GM12878 (cell line): ENCODE results near the gene WHAMM. TPM values are rescaled to one million over a fixed set of nuclear protein-coding genes. Genes with fewer than 3 reads are reported as not detected.

Experiments
- ATAC-seq: fragments of 200-7000 bp; cut with Tn5 transposase; 3 replicates; pipeline ENCODE4 v1.9.1; 2020; ENCODE audit warnings: mild to moderate bottlenecking, moderate library complexity
- BruUV-seq: library from RNA; stranded (reverse); fragments of 400-500 nt; replicated peaks from 2 replicates; lab custom pipeline; 2021; lab: Mats Ljungman, UMichigan
- CTCF ChIA-PET: fragments of 300-600 bp; sonication (Branson Sonifier 250); formaldehyde crosslinking; extraction: SDS; loops from one replicate; lab custom pipeline; 2021; ENCODE audit warnings: inconsistent platforms; lab: Yijun Ruan, JAX
- POLR2A ChIA-PET: fragments of 350-600 bp; formaldehyde crosslinking; extraction: SDS; loops from one replicate; lab custom pipeline; 2021; ENCODE audit warnings: inconsistent platforms; lab: Charles Lee
- RAD21 ChIA-PET: fragments of 300-600 bp; sonication (Branson Sonifier 250); formaldehyde crosslinking; loops from one replicate; lab custom pipeline; 2023; ENCODE audit warnings: antibody characterized with exemption; ENCODE audit not compliant: unreplicated experiment; lab: Charles Lee
- SMC1A ChIA-PET: fragments of 300-600 bp; sonication (Branson Sonifier 250); formaldehyde crosslinking; loops from one replicate; lab custom pipeline; 2023; ENCODE audit not compliant: unreplicated experiment, uncharacterized antibody; lab: Charles Lee
- DNase-seq: peaks from one replicate; pipeline ENCODE4 v3.0.0-alpha.2; 2011; ENCODE audit warnings: low read depth, low spot score
- FAIRE-seq: peaks from 3 replicates; lab custom pipeline; 2011; peaks lifted over from hg19 to GRCh38; lab: Jason Lieb, UNC
- H2AFZ ChIP-seq: 2 replicates; pipeline ENCODE4 v1.6.0; 2011; ENCODE audit warnings: low read depth, low read length, control low read depth; ENCODE audit not compliant: control insufficient read depth
- H3K27ac ChIP-seq: 2 replicates; pipeline ENCODE4 v1.5.1; 2011; ENCODE audit warnings: control low read depth; ENCODE audit not compliant: control insufficient read depth, insufficient read depth
- H3K27me3 ChIP-seq, 2 experiments: replicated peaks in 1 of 2; 2 replicates each; pipeline versions ENCODE4 v1.6.0 to v1.6.1; 2011; ENCODE audit warnings: low read length in 1 of 2; ENCODE audit not compliant: control insufficient read depth in 2 of 2, insufficient read depth in 2 of 2
- H3K36me3 ChIP-seq, 2 experiments: 2 replicates each; pipeline ENCODE4 v1.5.1; 2011; ENCODE audit warnings: low read length in 1 of 2; ENCODE audit not compliant: control insufficient read depth in 2 of 2, insufficient read depth in 2 of 2
- H3K4me1 ChIP-seq: 2 replicates; pipeline ENCODE4 v1.6.1; 2011; ENCODE audit warnings: mild to moderate bottlenecking, low read length, moderate library complexity, mixed read lengths; ENCODE audit not compliant: control insufficient read depth, insufficient read depth
- H3K4me2 ChIP-seq: 2 replicates; pipeline ENCODE4 v1.6.0; 2011; ENCODE audit warnings: control low read depth; ENCODE audit not compliant: control insufficient read depth, insufficient read depth
- H3K4me3 ChIP-seq: fragments of 200-600 bp; sonication (generic); 2 replicates; pipeline ENCODE4 v1.5.1; 2016
- H3K79me2 ChIP-seq: 2 replicates; pipeline ENCODE4 v1.6.0; 2011; ENCODE audit warnings: low read length; ENCODE audit not compliant: control insufficient read depth, insufficient read depth
- H3K9ac ChIP-seq: 2 replicates; pipeline ENCODE4 v1.8.0; 2011; ENCODE audit warnings: low read length, control low read depth, mixed read lengths; ENCODE audit not compliant: control insufficient read depth, insufficient read depth
- H3K9me3 ChIP-seq: replicated peaks from 3 replicates; pipeline ENCODE4 v1.5.1; 2011; ENCODE audit warnings: mild to moderate bottlenecking, low read length; ENCODE audit not compliant: control insufficient read depth, insufficient read depth
- H4K20me1 ChIP-seq: 2 replicates; pipeline ENCODE4 v1.6.0; 2011; ENCODE audit not compliant: control insufficient read depth, insufficient read depth
- BRCA1 ChIP-seq: IDR thresholded peaks from 2 replicates; pipeline ENCODE4 v1.6.1; 2011; ENCODE audit warnings: low read depth, low read length, improper control_type of control experiment
- GABPA ChIP-seq: IDR thresholded peaks from 2 replicates; pipeline ENCODE4 v1.6.1; 2014; ENCODE audit warnings: antibody characterized with exemption, low read depth, mild to moderate bottlenecking, inconsistent platforms
- IKZF2 ChIP-seq, 2 experiments: fragments of 450-650 bp; IDR thresholded peaks; 2 replicates each; pipeline ENCODE4 v1.6.1; 2017; ENCODE audit warnings: mild to moderate bottlenecking in 2 of 2, moderate library complexity in 2 of 2
- IRF4 ChIP-seq: IDR thresholded peaks from 2 replicates; pipeline ENCODE4 v1.6.1; 2011; ENCODE audit warnings: low read depth, low read length
- NFYB ChIP-seq: IDR thresholded peaks from 2 replicates; pipeline ENCODE4 v1.6.1; 2011; ENCODE audit warnings: low read depth, mild to moderate bottlenecking, low read length, improper control_type of control experiment, moderate library complexity; ENCODE audit not compliant: insufficient read depth
- POLR2AphosphoS5 ChIP-seq: IDR thresholded peaks from 2 replicates; pipeline ENCODE4 v1.6.1; 2011; ENCODE audit warnings: mild to moderate bottlenecking, low read length, inconsistent platforms
- RAD21 ChIP-seq: IDR thresholded peaks from 2 replicates; pipeline ENCODE4 v1.6.1; 2011; ENCODE audit warnings: mild to moderate bottlenecking, low read depth, low read length, moderate library complexity; ENCODE audit not compliant: insufficient read depth
- RFX5 ChIP-seq: IDR thresholded peaks from 2 replicates; pipeline ENCODE4 v1.6.1; 2011; ENCODE audit warnings: low read depth, low read length, improper control_type of control experiment
- SIX5 ChIP-seq: IDR thresholded peaks from 2 replicates; pipeline ENCODE4 v1.6.1; 2011; ENCODE audit warnings: mild to moderate bottlenecking, low read depth, low read length, moderate library complexity; ENCODE audit not compliant: severe bottlenecking
- SMC3 ChIP-seq: IDR thresholded peaks from 2 replicates; pipeline ENCODE4 v1.6.1; 2011; ENCODE audit warnings: low read length, improper control_type of control experiment, borderline replicate concordance
- SP1 ChIP-seq: IDR thresholded peaks from one replicate; pipeline ENCODE4 v1.6.1; 2011; ENCODE audit warnings: low read depth, low read length
- ZNF217 ChIP-seq: fragments of 450-650 bp; IDR thresholded peaks from 2 replicates; pipeline ENCODE4 v1.6.1; 2017; ENCODE audit warnings: antibody characterized with exemption, mild to moderate bottlenecking
- WGBS: methylation state at CpG from one replicate; pipeline ENCODE4 v1.1.6; 2016; ENCODE audit warnings: low lambda C conversion rate; ENCODE audit not compliant: insufficient replicate concordance, insufficient coverage; ENCODE audit errors: missing lambda C conversion rate; 5-methylcytosine and 5-hydroxymethylcytosine counted together
- in situ Hi-C: fragments of 300-500 bp; cut with MboI; formaldehyde crosslinking; loops from 9 replicates; pipeline ENCODE4 v1.14.3; 2018; ENCODE audit warnings: mixed read lengths
- intact Hi-C: fragments of 100-400 bp; cut with micrococcal nuclease; formaldehyde crosslinking; loops from one replicate; pipeline ENCODE4 v1.14.2; 2022; ENCODE audit not compliant: unreplicated experiment
- polyA plus RNA-seq, 11 experiments: library from polyadenylated mRNA; depleted of rRNA in 4 of 11; unstranded in 6 of 11; stranded (reverse) in 5 of 11; fragments of >200 nt; fragmentation: Nextera tagmentation in 4 of 11; fragmentation: Illumina TruSeq in 1 of 11; extraction: Ambion mirVana in 4 of 11; extraction: Trizol in 1 of 11; gene quantifications; 1 replicate in 1 of 11; 2 replicates in 10 of 11; pipeline versions ENCODE4 v1.2.1 to v1.2.3, GENCODE V29; 2011 to 2016; ENCODE audit warnings: inconsistent platforms in 2 of 11, missing spikeins in 2 of 11, low read depth in 1 of 11
- total RNA-seq, 4 experiments: library from RNA; depleted of rRNA in 3 of 4; stranded (reverse); fragments of >200 nt in 3 of 4; fragmentation: Illumina TruSeq in 1 of 4; extraction: Trizol in 1 of 4; gene quantifications; 2 replicates each; pipeline versions ENCODE4 v1.2.1 to v1.2.3, GENCODE V29; 2013 to 2021
- TF ChIP-seq, protein P1 (sequence below): IDR thresholded peaks from 2 replicates; pipeline ENCODE4 v1.6.1; 2012; ENCODE audit warnings: mild to moderate bottlenecking, low read depth, low read length

WHAMM gene
- total and polyA plus RNA-seq, 10 of the 15 experiments (the other 5 are each of a cell fraction or from before 2014, with no cell fraction given), result 0.87 to 6.7 (median 2.5) TPM

DNA sequence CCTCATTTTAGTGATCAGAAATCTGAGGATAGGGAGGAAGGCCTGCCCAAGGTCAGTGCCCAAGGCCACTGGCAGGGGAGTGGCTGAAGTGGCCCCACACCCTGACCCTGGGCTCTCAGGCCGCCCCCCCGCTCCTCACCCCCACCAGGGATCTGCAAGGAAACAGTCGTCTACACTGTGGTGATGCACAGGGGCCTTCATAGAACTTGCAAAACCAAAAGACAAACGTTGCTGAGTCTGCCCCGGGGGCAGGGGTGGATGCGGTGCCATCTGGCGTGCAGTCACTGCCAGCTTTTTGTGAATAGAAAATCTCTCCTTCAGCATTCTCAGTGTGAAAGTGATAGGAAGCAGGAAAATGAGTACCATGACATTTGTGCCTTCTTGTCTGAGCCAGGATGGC lies 41.3 kb downstream of the WHAMM start (continued):
- TF ChIP-seq SMC3, result no peak
- TF ChIP-seq, all 136 proteins: peak for 0

DNA sequence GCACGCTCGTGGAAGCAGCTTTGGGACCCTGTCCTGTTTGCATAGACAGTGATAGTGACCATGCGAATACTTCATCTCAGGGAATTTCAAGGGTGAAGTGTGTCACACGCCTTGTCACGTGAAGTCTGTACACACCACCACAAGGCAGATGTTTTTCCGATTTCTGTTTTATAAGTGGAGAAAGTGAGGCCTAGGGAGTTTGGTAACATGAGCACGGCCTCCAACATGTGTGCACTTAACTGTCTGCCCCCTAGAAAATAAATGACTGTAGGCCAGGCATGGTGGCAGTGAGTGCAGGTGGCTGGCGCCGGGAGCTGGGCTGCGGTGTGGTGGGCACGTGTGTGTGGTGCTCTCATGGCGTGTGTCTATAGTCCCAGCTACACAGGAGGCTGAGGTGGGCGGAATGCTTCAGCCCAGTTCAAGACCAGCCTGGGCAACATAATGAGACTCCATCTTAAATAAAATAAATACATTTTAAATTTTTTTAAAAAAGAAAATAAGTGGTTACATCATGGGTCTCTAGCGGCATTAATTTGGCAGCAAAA lies 42.0 kb downstream of the WHAMM start:
- Histone ChIP-seq H3K9ac (no peak overlapping the region), H3K9me3 (no peaks in the 10 kb centered on the region), H3K4me3 (no peak overlapping the region), H3K79me2 (no peaks in the 10 kb centered on the region), H3K27ac (no peak overlapping the region), H3K27me3 (no peaks in the 10 kb centered on the region), H3K4me1 (no peaks in the 10 kb centered on the region), H3K4me2 (no peak overlapping the region)
- BruUV-seq, result no TSS peak
- 88% methylated on average over 14 of the region's 14 CpGs for WGBS
- CTCF ChIA-PET, result interaction anchor here (1.0 kb wide), 2 partner anchors 26 to 149 kb away, joined by 3 to 4 read pairs; no protein-coding TSS in a partner anchor
- SMC1A ChIA-PET, result interaction anchor here (0.7 to 2.3 kb wide), 3 partner anchors 91 to 149 kb away, joined by 3 to 16 read pairs (median 11); partner anchors contain the start of gene RAMAC
- in situ Hi-C loops, result no loop called here
- DNase-seq, result no peak
- RAD21 ChIA-PET, result interaction anchor here (1.4 kb wide), 1 partner anchor 149 kb away, joined by 3 read pairs; no protein-coding TSS in a partner anchor
- no peak for FAIRE-seq
- intact Hi-C loops, result no loop called here
- no peak for TF ChIP-seq IRF4
- no peak for TF ChIP-seq SP1
- no peak for TF ChIP-seq NFYB
- TF ChIP-seq, all 136 proteins: peak for 0
- no peak for ATAC-seq
- no peaks in the 10 kb centered on the region for H4K20me1 ChIP-seq
- H3K36me3 ChIP-seq, result no peaks in the 10 kb centered on the region
- H2AFZ ChIP-seq, result no peak overlapping the region
- POLR2A ChIA-PET, result no interaction called here

DNA sequence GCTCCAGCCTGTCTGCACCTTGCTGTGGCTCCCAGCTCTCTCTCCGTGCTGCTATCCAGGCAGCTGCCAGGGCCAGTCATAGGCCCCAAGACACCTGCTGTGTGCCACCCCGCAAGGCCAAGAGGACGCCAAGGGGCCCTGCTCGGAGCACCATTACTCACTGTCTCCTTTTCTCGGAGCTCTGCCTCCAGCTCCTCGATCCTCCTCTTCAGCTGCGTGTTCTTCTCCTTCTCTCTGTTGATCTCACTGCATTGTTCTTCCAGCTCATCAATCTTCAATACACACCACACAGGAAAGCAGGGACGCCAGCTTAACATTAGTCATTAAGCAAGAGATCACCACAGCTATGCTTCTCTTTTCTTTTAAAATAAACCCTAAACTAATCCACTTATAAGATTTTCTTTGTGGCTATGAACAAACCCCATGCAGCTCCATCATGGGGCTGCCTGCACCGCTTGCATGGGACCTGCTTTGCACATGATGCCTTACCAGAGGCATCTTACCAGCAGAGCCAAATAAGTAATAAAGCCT lies 42.6 kb downstream of the WHAMM start:
- CTCF ChIA-PET, result interaction anchor here (1.0 kb wide), 1 partner anchor 148 kb away, joined by 4 read pairs; no protein-coding TSS in a partner anchor
- no peak overlapping the region for H3K4me2 ChIP-seq
- no peak overlapping the region for H2AFZ ChIP-seq
- H3K27me3 ChIP-seq, result no peaks in the 10 kb centered on the region
- FAIRE-seq, result no peak
- SMC1A ChIA-PET, result interaction anchor here (0.8 to 1.0 kb wide), 2 partner anchors 9 to 148 kb away, joined by 4 to 8 read pairs; no protein-coding TSS in a partner anchor
- WGBS, result 55% methylated on average over 9 of the region's 9 CpGs
- no peak overlapping the region for H3K27ac ChIP-seq
- no TSS peak for BruUV-seq
- H3K4me1 ChIP-seq, result no peaks in the 10 kb centered on the region
- in situ Hi-C loops (no loop called here), intact Hi-C loops (no loop called here)
- no peak for DNase-seq
- H3K4me3 ChIP-seq, result no peak overlapping the region
- no peak for ATAC-seq
- no peaks in the 10 kb centered on the region for H3K79me2 ChIP-seq
- RAD21 ChIA-PET, result interaction anchor here (1.4 kb wide), 1 partner anchor 148 kb away, joined by 3 read pairs; no protein-coding TSS in a partner anchor
- H3K9me3 ChIP-seq, result no peaks in the 10 kb centered on the region
- no peaks in the 10 kb centered on the region for H3K36me3 ChIP-seq
- no peaks in the 10 kb centered on the region for H4K20me1 ChIP-seq
- POLR2A ChIA-PET, result no interaction called here
- no peak overlapping the region for H3K9ac ChIP-seq
- TF ChIP-seq SIX5, result no peak
- no peak for TF ChIP-seq RFX5
- no peak for TF ChIP-seq RAD21
- no peak for TF ChIP-seq ZNF217
- no peak for TF ChIP-seq GABPA
- TF ChIP-seq, protein P1, sequence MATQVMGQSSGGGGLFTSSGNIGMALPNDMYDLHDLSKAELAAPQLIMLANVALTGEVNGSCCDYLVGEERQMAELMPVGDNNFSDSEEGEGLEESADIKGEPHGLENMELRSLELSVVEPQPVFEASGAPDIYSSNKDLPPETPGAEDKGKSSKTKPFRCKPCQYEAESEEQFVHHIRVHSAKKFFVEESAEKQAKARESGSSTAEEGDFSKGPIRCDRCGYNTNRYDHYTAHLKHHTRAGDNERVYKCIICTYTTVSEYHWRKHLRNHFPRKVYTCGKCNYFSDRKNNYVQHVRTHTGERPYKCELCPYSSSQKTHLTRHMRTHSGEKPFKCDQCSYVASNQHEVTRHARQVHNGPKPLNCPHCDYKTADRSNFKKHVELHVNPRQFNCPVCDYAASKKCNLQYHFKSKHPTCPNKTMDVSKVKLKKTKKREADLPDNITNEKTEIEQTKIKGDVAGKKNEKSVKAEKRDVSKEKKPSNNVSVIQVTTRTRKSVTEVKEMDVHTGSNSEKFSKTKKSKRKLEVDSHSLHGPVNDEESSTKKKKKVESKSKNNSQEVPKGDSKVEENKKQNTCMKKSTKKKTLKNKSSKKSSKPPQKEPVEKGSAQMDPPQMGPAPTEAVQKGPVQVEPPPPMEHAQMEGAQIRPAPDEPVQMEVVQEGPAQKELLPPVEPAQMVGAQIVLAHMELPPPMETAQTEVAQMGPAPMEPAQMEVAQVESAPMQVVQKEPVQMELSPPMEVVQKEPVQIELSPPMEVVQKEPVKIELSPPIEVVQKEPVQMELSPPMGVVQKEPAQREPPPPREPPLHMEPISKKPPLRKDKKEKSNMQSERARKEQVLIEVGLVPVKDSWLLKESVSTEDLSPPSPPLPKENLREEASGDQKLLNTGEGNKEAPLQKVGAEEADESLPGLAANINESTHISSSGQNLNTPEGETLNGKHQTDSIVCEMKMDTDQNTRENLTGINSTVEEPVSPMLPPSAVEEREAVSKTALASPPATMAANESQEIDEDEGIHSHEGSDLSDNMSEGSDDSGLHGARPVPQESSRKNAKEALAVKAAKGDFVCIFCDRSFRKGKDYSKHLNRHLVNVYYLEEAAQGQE, result no peak
- TF ChIP-seq IKZF2 (IDR thresholded peaks at IDR 0.05), result no peak
- TF ChIP-seq POLR2AphosphoS5, result no peak
- TF ChIP-seq BRCA1, result no peak
